HFF-Myc (cell line): ENCODE results near the gene TMPRSS11E.
A peak's percentile ranks its signal among the peaks of the same experiment; 100 is the strongest.
"Not testable (repeated sequence)": the region's sequence is repeated elsewhere in the genome, so short reads cannot be mapped to it uniquely, and the experiment has no call there.

Source experiments
- DNase-seq: peaks from one replicate; pipeline ENCODE4 v3.0.0-alpha.2; 2011; ENCODE audit warnings: low read depth; ENCODE audit errors: extremely low read depth
- H3K4me3 ChIP-seq: replicated peaks from 2 replicates; pipeline ENCODE4 v1.5.1; 2011; ENCODE audit warnings: low read depth, mild to moderate bottlenecking, control low read depth, low read length
- CTCF ChIP-seq: IDR thresholded peaks from 2 replicates; pipeline ENCODE4 v1.5.1; 2012; ENCODE audit warnings: mild to moderate bottlenecking, low read depth, low read length, control low read depth; ENCODE audit errors: missing control alignments

The TMPRSS11E gene

GRCh38 chr4:68476191-68476590 lies 28.9 kb downstream of the TMPRSS11E start:
- no peak for DNase-seq
- no peak for TF ChIP-seq CTCF
- H3K4me3 ChIP-seq, result no peak overlapping the region

GRCh38 chr4:68489338-68489737 lies 42.1 kb downstream of the TMPRSS11E start:
- H3K4me3 ChIP-seq, result no peak overlapping the region
- no peak for TF ChIP-seq CTCF
- no peak for DNase-seq

GRCh38 chr4:68490826-68491457 lies 43.7 kb downstream of the TMPRSS11E start:
- no peak for TF ChIP-seq CTCF
- H3K4me3 ChIP-seq, result no peak overlapping the region
- no peak for DNase-seq

- no peak overlapping the region for H3K4me3 ChIP-seq
- DNase-seq, result no peak
- TF ChIP-seq CTCF, result no peak
Observed at GRCh38 chr4:68494688-68495087, 47.4 kb downstream of the TMPRSS11E start.

- no peak overlapping the region for H3K4me3 ChIP-seq
- DNase-seq, result peak; percentile 19
- TF ChIP-seq CTCF, result peak; percentile 78
Observed at GRCh38 chr4:68498413-68499007, 51.2 kb downstream of the TMPRSS11E start.

- no peak for TF ChIP-seq CTCF
- H3K4me3 ChIP-seq, result no peak overlapping the region
- DNase-seq, result no peak
Observed at GRCh38 chr4:68499021-68499420, 51.8 kb downstream of the TMPRSS11E start.

GRCh38 chr4:68503462-68503861 lies 56.2 kb downstream of the TMPRSS11E start:
- not testable (repeated sequence) for H3K4me3 ChIP-seq, DNase-seq

- DNase-seq, H3K4me3 ChIP-seq: not testable (repeated sequence)
Observed at GRCh38 chr4:68504836-68505235, 57.6 kb downstream of the TMPRSS11E start.

- H3K4me3 ChIP-seq, DNase-seq: not testable (repeated sequence)
Observed at GRCh38 chr4:68505452-68505851, 58.2 kb downstream of the TMPRSS11E start.
